HG02970 (cell line): ENCODE measurements around the gene GTF3A.

Source experiments
- ATAC-seq: cut with Tn5 transposase; IDR thresholded peaks from one replicate; pipeline ENCODE4 v1.9.1; 2021; ENCODE audit warnings: mild to moderate bottlenecking, moderate library complexity, moderate number of reproducible peaks; ENCODE audit not compliant: unreplicated experiment, low FRiP score

GTF3A gene

DNA sequence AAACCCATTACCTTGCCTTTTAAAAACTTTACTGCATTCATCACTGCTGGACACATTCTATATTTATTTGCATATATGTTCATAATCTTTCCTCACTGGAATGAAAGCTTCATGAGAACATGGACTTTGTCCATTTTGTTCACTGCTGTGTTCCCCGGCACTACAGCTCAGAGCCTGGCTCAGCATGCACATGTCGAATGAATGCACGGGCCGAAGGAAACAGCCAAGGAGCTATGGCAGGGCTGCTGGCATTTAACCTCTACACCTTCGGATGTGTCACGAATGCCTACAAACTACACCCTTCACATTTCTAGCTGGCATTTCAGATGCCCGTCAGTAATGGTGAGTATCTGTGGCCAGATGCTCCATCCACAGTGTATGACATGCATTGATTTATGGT is 18.4 kb downstream of the GTF3A start:
- no peak for ATAC-seq

DNA sequence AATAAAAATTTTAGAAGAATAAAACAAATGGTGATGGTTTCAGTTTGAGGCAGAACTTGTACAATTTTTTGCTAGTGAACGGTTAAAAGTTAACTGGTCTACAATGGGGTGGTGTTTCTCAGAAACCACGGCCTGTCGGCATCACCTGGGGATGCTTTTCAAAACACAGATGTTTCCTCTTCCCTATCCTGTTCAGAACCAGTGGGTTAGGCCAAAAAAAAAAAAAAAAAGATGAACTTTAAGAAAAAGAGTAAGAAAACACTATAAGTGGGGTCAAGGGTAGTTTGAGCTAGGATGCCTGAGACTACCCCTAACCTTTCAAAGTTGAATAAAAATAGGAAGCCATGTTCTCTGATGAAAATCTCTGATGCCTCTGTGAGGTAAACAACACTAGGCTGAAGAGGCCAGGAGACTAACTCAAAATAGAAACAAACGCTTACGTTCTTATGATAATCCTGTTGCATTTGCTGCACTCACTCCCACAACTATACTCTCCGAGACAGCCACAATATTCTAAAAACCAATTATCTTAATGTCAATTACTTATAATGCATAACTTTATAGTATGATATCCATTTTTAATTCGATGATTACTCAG is 22.7 kb downstream of the GTF3A start:
- no peak for ATAC-seq

DNA sequence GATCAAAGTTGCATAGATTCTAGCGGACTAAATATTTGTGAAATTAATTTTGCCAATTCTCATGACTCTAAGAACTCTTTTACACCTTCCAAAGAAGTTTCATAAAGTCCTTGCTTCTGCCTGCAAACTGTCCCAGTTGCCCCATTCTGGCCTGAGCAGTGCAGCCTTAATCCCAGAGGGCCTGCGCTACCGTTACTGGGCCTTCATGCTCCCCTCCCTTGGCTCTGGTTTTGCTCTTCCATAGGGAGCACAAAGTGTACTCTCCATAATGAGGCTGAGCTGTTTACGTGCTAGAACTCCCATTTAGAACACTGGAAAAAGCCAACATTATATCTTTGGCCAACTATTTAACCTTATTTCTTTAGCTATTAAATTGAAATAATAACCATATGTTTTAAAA is 23.9 kb downstream of the GTF3A start:
- no peak for ATAC-seq

DNA sequence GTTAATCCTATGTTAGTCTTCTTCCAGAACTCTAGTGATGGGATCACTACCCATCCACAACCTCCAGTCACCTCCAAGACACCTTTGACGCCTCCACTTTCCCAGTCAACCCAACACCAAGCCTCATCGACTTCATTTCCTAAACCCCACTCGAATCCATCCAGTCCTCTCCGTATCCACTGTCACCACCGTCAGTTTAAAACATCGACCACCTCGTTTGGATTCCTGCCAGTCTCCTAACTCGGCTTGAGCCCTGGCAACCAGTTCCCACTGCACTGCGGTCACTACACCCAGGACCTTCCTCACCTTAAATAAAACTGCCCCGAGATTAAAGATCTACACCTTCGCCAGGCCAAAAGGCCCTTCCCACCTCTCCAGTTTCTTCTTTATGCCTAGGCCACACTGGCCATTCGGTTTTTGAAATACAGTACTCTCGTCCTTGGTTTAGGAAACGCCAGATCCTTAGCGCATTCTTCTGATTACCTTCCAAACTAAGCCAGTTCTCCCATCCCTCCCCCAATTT is 24.7 kb downstream of the GTF3A start:
- no peak for ATAC-seq

DNA sequence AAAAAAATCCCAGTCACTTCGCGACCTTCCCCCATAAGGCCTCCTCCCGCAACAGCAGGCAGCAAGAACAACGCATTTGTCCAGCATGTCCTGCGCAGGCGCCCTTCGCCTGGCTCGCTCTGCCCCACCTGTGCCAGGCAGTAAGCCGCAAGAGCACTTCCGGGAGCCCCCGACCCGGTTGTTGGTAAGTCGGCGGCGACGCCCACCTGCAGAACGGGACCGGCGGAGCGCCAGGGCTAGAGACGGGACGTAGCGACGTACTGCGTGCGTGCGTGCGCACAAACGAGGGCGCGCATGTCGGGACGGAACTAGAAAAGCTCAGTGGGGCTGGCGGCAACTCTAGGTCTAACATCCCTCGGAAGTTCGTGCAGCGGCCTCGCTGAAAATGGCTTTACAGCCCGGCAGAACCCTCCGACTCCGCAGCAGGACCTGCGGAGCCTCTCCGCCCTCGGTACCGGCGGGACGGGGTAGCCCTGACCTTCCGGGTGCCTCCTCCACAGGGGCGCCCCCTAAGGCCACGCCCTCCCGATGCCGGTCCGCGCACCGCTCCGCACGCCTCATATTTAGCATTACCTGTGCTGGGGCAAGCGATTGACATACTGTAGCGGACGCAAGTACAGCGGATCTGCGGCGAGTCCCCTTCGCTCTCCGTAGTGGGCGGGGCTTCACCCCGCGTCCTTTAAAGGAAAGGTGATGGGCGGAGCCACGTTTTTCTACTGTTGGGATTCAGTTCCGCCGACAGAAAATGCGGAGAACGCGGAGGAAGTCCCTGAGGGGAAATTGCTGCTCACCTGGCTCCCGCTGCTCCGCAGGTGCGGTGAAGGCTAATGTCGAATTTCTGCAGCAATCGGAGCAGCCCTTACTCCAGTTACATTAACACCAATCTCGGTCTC is 25.8 kb downstream of the GTF3A start, which contains the start of gene MTIF3:
TSS of gene MTIF3 (minus strand) at position 629 of the 893 bp plus-strand sequence. CDS start 10,116 bp downstream, outside the sequence.
- ATAC-seq: peak; percentile 87

DNA sequence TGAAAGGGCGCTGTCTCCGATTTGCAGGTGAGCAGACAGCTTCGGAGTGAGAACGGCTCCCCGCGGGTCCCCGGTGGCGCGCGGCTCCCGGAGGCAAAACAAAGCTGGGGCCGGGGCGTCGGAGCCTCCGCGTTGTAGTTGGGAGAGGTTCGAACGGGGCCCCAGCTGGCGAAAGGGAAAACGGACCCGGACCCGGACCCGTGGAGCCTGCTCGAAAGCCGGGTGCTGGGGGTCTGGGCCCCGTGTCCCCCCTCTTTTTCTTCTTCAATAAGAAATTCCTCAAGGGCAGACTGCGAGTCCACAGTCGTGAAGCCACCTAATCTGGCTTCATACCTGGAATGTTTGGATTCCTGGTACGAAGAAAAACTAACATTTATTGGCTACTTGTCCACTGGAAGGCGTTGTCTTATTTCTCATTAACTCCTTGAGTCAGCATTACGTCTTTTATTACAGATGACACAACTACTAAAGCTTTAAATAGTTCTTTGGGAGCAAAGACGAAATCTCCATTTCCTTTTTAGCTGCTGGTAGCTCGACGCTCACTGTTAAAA is 26.6 kb downstream of the GTF3A start:
- peak; percentile 2 for ATAC-seq

DNA sequence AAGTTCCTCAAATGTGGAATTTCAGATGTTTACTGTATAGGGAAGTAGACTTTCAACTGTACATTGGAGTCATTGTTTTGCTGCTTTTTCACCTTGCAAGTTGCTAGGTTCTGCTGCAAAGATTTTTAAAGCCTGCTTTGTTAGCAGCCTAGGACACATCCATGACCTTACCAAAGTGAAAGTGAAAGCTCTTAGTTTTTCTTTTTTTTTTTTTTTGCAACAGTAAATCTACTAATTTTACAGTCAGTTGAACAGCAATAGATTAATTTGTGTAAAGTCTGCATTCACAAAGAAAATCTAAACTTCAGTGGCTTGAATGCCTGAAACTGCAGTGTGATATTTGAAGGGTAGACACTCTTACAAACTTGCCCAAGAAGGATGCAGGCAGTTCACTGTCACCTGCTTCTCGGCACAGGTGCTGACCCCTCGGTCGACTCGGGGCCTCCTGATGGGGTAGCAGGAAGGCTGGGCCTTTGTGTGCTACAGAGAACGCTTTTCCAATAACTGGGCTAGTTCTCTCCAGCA is 31.0 kb downstream of the GTF3A start:
- no peak for ATAC-seq

DNA sequence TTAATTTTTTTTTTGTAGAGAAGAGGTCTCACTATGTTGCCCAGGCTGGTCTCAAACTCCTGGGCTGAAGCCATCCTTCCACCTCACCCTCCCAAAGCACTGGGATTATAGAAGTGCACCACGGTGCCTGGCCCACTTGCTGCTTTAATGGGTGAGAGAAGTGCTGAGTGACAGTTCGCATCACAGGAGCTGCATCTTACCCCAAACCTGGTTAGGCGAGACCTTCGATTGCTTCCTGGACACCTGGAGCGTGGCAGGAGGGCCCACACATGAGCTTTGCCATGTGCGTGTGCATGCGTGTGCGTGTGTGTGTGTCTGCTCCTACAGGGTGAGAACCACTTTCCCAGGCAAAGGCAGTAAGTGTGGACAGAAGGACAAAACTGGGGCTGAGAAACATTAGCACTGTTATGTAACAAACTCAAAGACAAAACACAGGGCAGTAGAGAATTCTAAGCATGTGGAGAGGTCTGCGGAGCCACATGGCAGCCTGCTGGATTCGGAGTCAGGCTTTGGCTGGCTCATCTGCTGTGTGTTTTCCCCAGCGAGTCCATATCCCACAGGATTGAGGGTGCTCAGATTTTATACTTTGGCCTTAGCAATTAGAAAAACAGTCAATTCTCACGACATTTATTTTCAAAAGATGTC is 37.6 kb downstream of the GTF3A start:
- ATAC-seq: no peak

DNA sequence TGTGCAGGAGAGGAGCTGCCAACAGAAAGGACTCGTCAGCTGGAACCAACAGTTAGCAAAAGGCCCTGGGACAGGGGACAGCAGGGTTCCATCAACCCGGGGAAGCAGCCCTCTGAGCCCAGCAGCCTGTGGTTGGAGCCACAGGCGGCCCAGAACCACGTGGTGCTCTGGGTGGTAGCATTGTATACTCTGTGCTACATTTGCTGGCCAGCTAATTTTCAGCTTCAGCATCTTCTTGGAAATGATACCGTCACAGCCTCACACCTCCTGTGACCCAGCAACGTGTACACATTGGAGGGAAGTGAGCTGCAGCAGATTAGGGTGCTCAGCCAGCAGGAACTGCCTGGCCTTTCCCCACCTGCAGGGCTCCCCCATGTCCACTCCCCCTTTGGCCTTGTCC is 39.1 kb downstream of the GTF3A start:
- ATAC-seq: no peak

DNA sequence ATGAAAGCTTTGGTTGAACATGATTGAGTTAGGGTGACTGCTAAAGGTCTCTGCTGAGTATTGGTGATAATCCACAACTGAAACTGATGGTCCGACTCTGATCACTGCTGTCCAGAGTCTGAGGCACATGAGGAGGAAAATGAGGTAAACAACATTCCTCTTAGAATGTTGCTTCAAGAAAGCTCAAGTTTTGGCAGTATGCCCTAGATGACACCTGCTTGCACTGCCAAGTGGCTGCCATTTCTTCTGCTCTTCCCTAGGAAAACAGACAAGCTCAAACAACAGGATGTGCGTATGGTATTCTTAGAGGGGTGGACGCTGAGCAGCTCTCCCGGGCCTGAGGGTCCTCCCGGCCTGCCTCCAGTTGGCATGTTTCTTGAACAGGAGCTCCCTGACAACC is 41.2 kb downstream of the GTF3A start:
- ATAC-seq: no peak

DNA sequence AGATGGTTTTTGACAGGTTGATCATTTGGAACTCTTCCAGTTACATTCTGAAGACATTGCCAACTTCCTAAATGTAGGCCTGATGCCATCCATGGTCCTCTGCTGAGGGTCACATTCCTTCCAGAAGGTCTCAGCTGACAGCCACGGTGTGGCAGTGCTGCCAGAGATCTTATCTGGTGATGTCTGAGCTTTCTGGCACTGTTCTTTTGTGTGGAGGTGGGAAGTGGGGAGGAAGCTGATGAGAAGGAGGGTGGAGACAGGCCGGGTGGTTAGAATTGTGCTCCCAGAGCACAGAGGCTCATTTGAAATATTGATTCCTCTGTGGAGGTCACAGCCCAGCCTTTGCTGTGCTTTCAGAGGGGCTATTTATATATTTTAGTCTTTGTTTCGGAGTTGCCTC is 42.1 kb downstream of the GTF3A start:
- ATAC-seq: no peak

DNA sequence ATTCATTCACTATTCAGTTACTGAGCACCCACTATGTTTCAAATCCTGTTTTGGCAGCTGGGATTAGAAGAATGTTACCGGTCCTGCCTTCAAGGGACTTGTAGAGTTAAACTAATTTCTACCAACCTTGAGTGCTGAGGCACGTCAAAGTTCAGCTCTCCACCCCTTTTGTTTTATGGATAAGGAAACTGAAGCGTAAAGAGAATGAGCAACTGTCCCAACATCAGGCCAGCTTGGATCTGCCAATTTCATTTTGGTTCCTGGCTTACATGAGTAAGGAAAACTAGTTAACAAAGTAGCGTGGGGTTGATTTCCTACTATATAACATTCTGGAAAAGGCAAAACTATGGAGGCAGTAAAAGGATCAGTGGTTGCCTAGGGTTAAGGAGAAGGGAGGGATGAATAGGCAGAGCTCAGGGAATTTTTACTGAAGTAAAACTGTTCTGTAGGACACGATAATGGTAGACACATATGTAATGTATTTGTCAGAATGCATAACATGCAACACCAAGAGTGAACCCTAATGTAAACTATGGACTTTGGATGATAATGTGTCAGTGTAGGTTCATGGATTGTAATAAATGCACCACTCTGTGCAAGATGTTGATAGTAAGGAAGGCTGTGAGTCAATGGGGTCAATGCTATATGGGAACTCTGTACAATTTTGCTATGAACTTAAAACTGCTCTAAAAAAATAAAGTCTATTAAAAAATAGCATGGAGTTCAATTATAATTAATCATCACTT is 45.8 kb downstream of the GTF3A start:
- no peak for ATAC-seq

DNA sequence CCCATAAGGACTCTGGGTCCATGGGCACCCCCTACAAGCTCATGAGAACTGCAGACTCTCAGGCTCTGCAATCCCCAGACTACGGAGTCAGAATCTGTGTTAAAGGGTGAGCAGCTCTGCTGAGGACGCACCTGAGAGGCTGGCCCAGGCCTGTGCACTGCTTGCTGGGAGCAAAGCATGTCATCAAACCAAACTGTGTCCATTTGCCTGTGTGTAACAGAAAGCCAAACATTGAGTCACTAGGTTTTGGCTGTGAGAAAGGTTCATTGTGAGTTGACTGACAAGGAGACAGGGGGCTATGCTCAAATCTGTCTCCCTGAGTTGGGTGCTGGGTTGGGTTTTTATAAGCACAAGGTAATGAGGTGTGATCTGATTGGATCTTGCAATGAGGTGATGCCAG is 48.0 kb downstream of the GTF3A start:
- ATAC-seq: no peak

DNA sequence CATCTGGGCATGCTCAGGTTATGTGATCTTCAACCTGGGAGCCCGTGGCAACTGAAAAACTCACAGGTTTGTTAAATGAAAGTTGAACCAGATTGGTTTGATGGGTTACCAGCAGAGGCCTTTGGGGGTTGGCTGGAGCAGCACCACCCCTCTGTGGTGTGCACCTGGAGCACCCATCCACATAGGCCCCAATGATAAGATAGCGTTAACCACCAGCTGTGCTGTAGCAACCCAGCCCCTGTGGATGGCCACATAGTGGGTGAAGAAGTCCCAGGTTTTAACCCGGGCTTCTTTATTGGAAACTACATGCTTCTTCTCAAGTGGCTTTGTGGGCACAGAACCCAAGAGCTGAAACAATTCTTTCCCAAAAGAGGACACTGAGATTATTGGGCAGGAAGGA is 48.5 kb downstream of the GTF3A start:
- ATAC-seq: no peak

DNA sequence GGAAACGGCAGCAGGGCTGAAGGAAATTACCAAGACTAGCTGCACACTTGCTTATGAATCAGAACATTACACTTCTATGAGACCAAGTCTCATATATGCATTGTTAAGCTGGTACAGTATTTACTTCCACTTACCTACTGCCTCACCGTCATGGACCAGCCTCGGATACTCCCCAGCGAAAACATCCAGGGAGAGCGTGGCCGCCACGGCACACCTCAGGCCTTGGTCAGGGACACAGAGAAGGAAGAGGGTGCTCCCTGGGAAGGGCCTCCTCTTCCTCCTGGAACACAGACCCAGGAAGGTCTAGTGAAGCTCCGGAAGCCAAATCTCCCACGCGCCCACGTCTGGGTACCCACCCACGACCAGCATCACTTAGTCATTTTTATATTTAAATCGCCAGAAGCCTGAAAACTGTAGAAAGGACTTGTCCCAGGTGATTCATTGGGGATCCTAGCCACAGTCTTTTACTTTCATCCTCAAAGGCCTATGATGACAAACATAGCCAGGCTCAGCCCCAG is 50.4 kb downstream of the GTF3A start:
- no peak for ATAC-seq

DNA sequence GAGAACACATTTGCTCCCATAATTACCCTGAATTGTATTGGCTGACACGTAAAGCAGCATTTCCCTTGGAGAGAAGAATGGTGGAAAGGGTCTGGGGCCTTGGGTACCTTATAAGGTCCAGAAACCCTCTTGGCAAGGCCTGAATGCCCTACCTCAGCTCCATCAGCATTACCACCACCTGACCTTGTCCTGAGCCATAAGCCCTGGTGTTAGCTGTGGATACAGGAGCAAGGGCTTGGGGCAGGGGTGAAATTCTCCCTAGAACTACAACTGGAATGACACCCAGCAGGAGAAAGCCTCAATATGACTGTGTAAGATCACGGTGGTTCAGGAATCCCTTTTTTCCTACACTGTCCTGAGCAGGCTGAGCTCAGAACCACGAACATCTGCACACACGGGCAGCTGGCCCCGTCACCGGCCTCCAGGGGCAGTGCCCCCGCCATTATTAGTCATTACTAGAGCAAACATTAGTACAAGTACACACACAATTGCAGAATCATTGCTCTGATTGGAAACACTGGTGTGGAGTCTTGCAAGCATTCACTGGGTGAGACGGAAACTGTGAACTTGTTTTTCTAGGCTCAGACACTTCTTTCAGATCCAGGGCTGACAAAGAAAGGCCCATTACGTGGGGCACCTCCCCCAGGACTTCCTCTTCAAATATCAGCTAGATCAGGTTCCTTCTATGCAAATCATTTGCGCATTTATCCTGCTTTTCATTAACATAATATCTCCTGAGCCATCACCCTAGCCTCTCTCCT is 52.7 kb downstream of the GTF3A start:
- ATAC-seq: no peak

DNA sequence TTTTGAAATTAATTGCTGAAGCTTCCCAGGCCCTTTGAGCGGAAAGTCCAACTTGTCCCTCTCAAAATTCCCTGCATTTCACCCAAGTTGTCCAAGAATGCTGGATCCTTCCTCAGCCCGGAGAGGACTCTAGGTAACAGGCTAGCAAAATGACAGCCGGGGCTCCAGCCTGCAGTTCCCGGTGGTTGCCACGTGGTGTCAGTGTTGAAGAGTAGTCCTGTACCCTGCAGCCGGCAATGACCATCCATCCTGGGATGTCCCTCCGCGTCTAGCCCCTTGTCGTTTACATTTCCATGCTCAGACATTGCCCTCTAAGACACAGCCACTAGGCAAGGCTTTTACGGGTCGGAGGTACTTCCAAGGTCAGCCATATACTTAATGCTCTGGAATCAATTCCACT is 57.3 kb downstream of the GTF3A start:
- no peak for ATAC-seq

DNA sequence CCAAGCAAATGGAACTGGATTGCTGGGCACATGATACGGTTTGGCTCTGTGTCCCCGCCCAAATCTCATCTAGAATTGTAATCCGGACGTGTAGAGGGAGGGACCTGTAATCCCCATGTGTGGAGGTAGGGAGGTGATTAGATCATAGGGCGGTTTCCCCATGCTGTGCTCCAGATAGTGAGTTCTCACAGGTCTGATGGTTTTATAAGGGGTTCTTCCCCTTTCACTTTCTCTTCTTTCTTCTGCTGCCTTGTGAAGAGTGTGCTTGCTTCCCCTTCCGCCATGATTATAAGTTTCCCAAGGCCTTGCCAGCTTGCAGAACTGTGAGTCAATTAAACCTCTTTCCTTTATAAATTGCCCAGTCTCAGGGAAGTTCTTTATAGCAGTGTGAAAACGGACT is 58.6 kb downstream of the GTF3A start:
- ATAC-seq: no peak

DNA sequence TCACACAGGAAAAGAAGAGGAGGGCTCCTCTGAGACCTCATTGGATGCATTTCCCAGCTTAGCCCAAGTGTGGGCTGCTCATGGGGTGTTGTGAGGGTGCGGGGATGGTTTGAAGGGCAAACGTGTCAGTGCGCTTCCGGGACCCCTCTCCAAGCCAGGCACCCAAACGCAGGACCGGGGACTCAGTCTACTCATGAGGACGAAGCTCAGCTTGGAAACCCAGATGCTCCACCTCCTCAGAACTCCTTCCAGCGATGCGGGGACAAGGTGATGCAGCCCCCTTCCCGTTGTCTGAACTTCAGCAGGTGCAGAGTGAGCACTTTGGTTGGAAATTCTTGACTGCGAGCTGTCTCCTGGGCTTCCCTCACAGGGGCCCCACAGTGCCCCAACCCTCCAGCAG is 59.0 kb downstream of the GTF3A start:
- ATAC-seq: no peak
